K562 (cell line): ENCODE data around the gene CLIC5. TPM values are rescaled to one million over a fixed set of nuclear protein-coding genes. Genes with fewer than 3 reads are reported as not detected.

Source experiments
- ATAC-seq: fragments of 200-7000 bp; cut with Tn5 transposase; 3 replicates; pipeline ENCODE4 v1.9.1; 2020; ENCODE audit warnings: moderate library complexity
- BruUV-seq: library from RNA; stranded (reverse); fragments of 400-500 nt; replicated peaks from 2 replicates; lab custom pipeline; 2021; lab: Mats Ljungman, UMichigan
- CTCF ChIA-PET: fragments of 300-600 bp; formaldehyde crosslinking; extraction: SDS; loops from one replicate; lab custom pipeline; 2021; ENCODE audit warnings: low intra/inter-chr PET ratio; lab: Yijun Ruan, JAX
- POLR2A ChIA-PET: fragments of 300-600, 350-650 bp; sonication (Branson Sonifier 250); formaldehyde crosslinking; extraction: SDS; loops from one replicate; lab custom pipeline; 2021; ENCODE audit warnings: antibody characterized with exemption, inconsistent platforms; lab: Yijun Ruan, JAX
- DNase-seq, 4 experiments: peaks; one replicate each; pipeline versions ENCODE4 v3.0.0 to v3.0.0-alpha.2; 2011 to 2018; ENCODE audit warnings: low spot score in 3 of 4, mixed read lengths in 3 of 4; ENCODE audit errors: extremely low read depth in 1 of 4
- FAIRE-seq: peaks from 2 replicates; lab custom pipeline; 2011; peaks lifted over from hg19 to GRCh38; lab: Jason Lieb, UNC
- H2AFZ ChIP-seq: 2 replicates; pipeline ENCODE4 v1.6.0; 2011; ENCODE audit warnings: low read depth, low read length, control low read depth, inconsistent platforms
- H3K27ac ChIP-seq: fragments of 200-600 bp; 3 replicates; pipeline ENCODE4 v1.8.0; 2011; ENCODE audit warnings: low read depth, mild to moderate bottlenecking, control low read depth, inconsistent platforms, low read length, moderate library complexity, mixed read lengths; ENCODE audit errors: extremely low read depth
- H3K27me3 ChIP-seq, 2 experiments: fragments of 300-600 bp in 1 of 2; 2 replicates in 1 of 2; 3 replicates in 1 of 2; pipeline versions ENCODE4 v1.6.0 to v1.8.0; 2011; ENCODE audit warnings: inconsistent platforms in 2 of 2, low read length in 2 of 2, mild to moderate bottlenecking in 1 of 2, mixed read lengths in 1 of 2, moderate library complexity in 1 of 2; ENCODE audit not compliant: control insufficient read depth in 2 of 2, insufficient read depth in 2 of 2
- H3K36me3 ChIP-seq: fragments of 300-600 bp; 3 replicates; pipeline ENCODE4 v1.8.0; 2011; ENCODE audit warnings: mild to moderate bottlenecking, low read length, inconsistent platforms; ENCODE audit not compliant: control insufficient read depth, insufficient read depth
- H3K4me1 ChIP-seq, 2 experiments: fragments of 200-600 bp in 1 of 2; replicated peaks in 1 of 2; 2 replicates in 1 of 2; 3 replicates in 1 of 2; pipeline versions ENCODE4 v1.5.1 to v1.8.0; 2011; ENCODE audit warnings: inconsistent platforms in 2 of 2, low read length in 2 of 2, mild to moderate bottlenecking in 1 of 2, mixed read lengths in 1 of 2, moderate library complexity in 1 of 2; ENCODE audit not compliant: control insufficient read depth in 2 of 2, insufficient read depth in 2 of 2
- H3K4me2 ChIP-seq: 2 replicates; pipeline ENCODE4 v1.6.1; 2011; ENCODE audit warnings: low read length, control low read depth, inconsistent platforms, mixed read lengths; ENCODE audit not compliant: insufficient read depth
- H3K4me3 ChIP-seq: fragments of 200-600 bp; sonication (generic), shearing (Covaris generic); 2 replicates; pipeline ENCODE4 v1.5.1; 2016; ENCODE audit warnings: control low read depth, inconsistent platforms
- H3K79me2 ChIP-seq: fragments of 200-600 bp; 3 replicates; pipeline ENCODE4 v1.8.0; 2011; ENCODE audit warnings: low read length, inconsistent platforms; ENCODE audit not compliant: control insufficient read depth, insufficient read depth
- H3K9ac ChIP-seq, 2 experiments: 2 replicates each; pipeline versions ENCODE4 v1.6.0 to v1.6.1; 2011; ENCODE audit warnings: low read depth in 2 of 2, low read length in 2 of 2, control low read depth in 1 of 2, inconsistent platforms in 1 of 2, mild to moderate bottlenecking in 1 of 2, mixed read lengths in 1 of 2; ENCODE audit not compliant: insufficient read depth in 1 of 2
- H3K9me1 ChIP-seq: one replicate; pipeline ENCODE4 v1.6.0; 2011; ENCODE audit warnings: inconsistent platforms, mild to moderate bottlenecking, low read length, moderate library complexity; ENCODE audit not compliant: control insufficient read depth, insufficient read depth
- H3K9me3 ChIP-seq: replicated peaks from 2 replicates; pipeline ENCODE4 v1.5.1; 2011; ENCODE audit warnings: low read depth, low read length, inconsistent platforms; ENCODE audit not compliant: control insufficient read depth, insufficient read depth
- H4K20me1 ChIP-seq: replicated peaks from 2 replicates; pipeline ENCODE4 v1.6.1; 2011; ENCODE audit warnings: low read length, inconsistent platforms, mixed read lengths; ENCODE audit not compliant: control insufficient read depth, insufficient read depth
- BRF1 ChIP-seq: IDR thresholded peaks from 3 replicates; pipeline ENCODE4 v1.6.1; 2011; ENCODE audit warnings: borderline replicate concordance, mild to moderate bottlenecking; ENCODE audit not compliant: insufficient read length; ENCODE audit errors: extremely low read depth
- DIDO1 ChIP-seq: fragments of 450-650 bp; IDR thresholded peaks from 2 replicates; pipeline ENCODE4 v1.6.1; 2016; ENCODE audit warnings: low read depth, missing biosample characterization, missing genetic modification characterization
- ETS2 ChIP-seq: IDR thresholded peaks from 2 replicates; pipeline ENCODE4 v1.6.1; 2016; ENCODE audit warnings: borderline replicate concordance, missing genetic modification characterization, mild to moderate bottlenecking, moderate library complexity, missing compliant biosample characterization; ENCODE audit not compliant: poor library complexity, severe bottlenecking
- ETV5 ChIP-seq: sonication (generic); formaldehyde crosslinking; IDR thresholded peaks from 2 replicates; pipeline ENCODE4 v1.4.0; 2020; ENCODE audit warnings: low read depth, mild to moderate bottlenecking, missing genetic modification reagents
- HOXB6 ChIP-seq: fragments of 250-450 bp; sonication (Bioruptor Pico); IDR thresholded peaks from 2 replicates; pipeline ENCODE4 v1.5.1; 2022; ENCODE audit warnings: mild to moderate bottlenecking, borderline replicate concordance
- ILK ChIP-seq: fragments of 450-650 bp; IDR thresholded peaks from 2 replicates; pipeline ENCODE4 v1.6.1; 2016; ENCODE audit warnings: missing genetic modification characterization, low read depth, mild to moderate bottlenecking, missing compliant biosample characterization, moderate library complexity, borderline replicate concordance
- MIER1 ChIP-seq: fragments of 450-650 bp; IDR thresholded peaks from 2 replicates; pipeline ENCODE4 v1.6.1; 2016; ENCODE audit warnings: antibody characterized with exemption, mild to moderate bottlenecking, low read depth
- RBM34 ChIP-seq: fragments of 200-400 bp; formaldehyde crosslinking; IDR thresholded peaks from 2 replicates; pipeline ENCODE4 v1.6.1; 2018; ENCODE audit warnings: low read length, borderline replicate concordance; ENCODE audit not compliant: insufficient read depth
- RFX1 ChIP-seq: fragments of 450-650 bp; IDR thresholded peaks from 2 replicates; pipeline ENCODE4 v1.6.1; 2016; ENCODE audit warnings: mild to moderate bottlenecking, moderate library complexity
- SAFB ChIP-seq: fragments of 200-400 bp; formaldehyde crosslinking; IDR thresholded peaks from 2 replicates; pipeline ENCODE4 v1.6.1; 2017; ENCODE audit warnings: low read depth, low read length, borderline replicate concordance
- SAFB2 ChIP-seq: fragments of 200-400 bp; formaldehyde crosslinking; IDR thresholded peaks from 2 replicates; pipeline ENCODE4 v1.6.1; 2018; ENCODE audit warnings: borderline replicate concordance, low read length, low read depth, moderate library complexity; ENCODE audit not compliant: severe bottlenecking
- SMARCB1 ChIP-seq: IDR thresholded peaks from 2 replicates; pipeline ENCODE4 v1.6.1; 2011; ENCODE audit warnings: improper control_type of control experiment, low read depth; ENCODE audit not compliant: insufficient read length
- TCF7L2 ChIP-seq: fragments of 150-350 bp; IDR thresholded peaks from 2 replicates; pipeline ENCODE4 v1.6.1; 2016; ENCODE audit warnings: low read depth, mild to moderate bottlenecking, low read length, moderate library complexity
- TEAD1 ChIP-seq, 2 experiments: fragments of 450-650 bp in 1 of 2; sonication (generic) in 1 of 2; formaldehyde crosslinking; IDR thresholded peaks; 2 replicates each; pipeline versions ENCODE4 v1.4.0 to v1.8.0; 2020 to 2022; ENCODE audit warnings: mild to moderate bottlenecking in 2 of 2, missing genetic modification reagents in 1 of 2
- WGBS: fragments of 100-300 bp; shearing (Covaris generic); methylation state at CpG from one replicate; pipeline ENCODE4 v1.1.6; 2016; ENCODE audit warnings: low coverage, mixed read lengths; ENCODE audit not compliant: insufficient coverage; ENCODE audit errors: missing lambda C conversion rate; 5-methylcytosine and 5-hydroxymethylcytosine counted together
- in situ Hi-C: fragments of 300-500 bp; cut with MboI; formaldehyde crosslinking; loops from 4 replicates; pipeline ENCODE4 v1.15.0; 2018; ENCODE audit warnings: inconsistent platforms, mixed read lengths
- intact Hi-C: fragments of 100-400 bp; cut with micrococcal nuclease; formaldehyde crosslinking; loops from 2 replicates; pipeline ENCODE4 v1.14.2; 2022
- polyA plus RNA-seq, 8 experiments: library from polyadenylated mRNA; depleted of rRNA in 4 of 8; stranded (reverse) in 5 of 8; unstranded in 3 of 8; fragments of >200 nt; fragmentation: Nextera tagmentation in 2 of 8; fragmentation: Illumina TruSeq in 1 of 8; extraction: Ambion mirVana in 2 of 8; extraction: Trizol in 1 of 8; gene quantifications; 2 replicates each; pipeline versions ENCODE4 v1.2.1 to v1.2.3, GENCODE V29; 2011 to 2014; ENCODE audit warnings: inconsistent platforms in 1 of 8, missing spikeins in 1 of 8
- total RNA-seq, 7 experiments: library from RNA; depleted of rRNA in 6 of 7; stranded (reverse); fragments of >200 nt in 6 of 7; fragmentation: Illumina TruSeq in 2 of 7; extraction: Trizol in 2 of 7; gene quantifications; 2 replicates each; pipeline versions ENCODE4 v1.2.1 to v1.2.3, GENCODE V29; 2011 to 2021; ENCODE audit warnings: low replicate concordance in 1 of 7

The CLIC5 gene
- total and polyA plus RNA-seq, 9 of the 15 experiments (the other 6 are each of a cell fraction or from before 2014, with no cell fraction given) = 0.31 TPM; not detected in 8

DNA sequence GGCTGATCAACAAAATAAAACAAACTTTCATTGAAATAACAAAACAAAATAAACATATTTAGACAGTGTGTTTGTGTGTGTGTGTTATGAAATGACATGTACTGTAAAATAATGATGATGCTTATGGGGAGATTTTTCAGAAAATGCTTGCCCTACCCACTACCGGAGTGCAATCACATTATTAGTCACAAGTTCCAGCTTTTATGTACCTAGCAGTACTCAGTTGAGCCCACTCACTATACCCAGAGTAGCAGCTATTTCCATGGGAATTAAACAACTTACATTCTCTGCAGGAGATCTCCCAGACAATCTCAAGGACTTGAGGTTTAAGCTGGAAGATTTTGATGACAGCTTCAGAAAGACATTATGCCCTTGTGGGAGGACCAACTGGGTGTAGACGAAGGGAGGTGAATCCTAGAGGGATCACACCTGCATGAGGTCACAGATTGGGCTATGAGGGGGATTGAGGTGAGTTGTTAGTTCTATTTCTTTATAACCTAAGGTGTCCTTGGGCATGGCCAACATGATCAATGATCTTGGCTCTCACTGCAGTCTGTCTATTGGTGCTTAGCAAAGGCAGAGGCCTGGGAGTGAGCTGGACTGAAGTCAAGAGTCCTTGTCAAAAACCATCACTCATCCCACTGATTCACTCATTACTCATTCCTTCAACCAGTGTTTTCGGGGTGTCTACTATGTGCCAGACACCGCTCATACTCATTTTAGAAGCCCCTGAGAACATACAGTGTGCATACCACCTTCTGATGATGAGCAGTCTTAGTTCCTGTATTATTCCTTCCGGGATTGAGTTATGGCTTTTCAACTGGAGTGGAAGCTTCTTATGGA is 6.7 kb upstream of the CLIC5 start:
- Histone ChIP-seq H3K9me3 (no peaks in the 10 kb centered on the region), H3K9me1 (no peaks in the 10 kb centered on the region), H4K20me1 (no peaks in the 10 kb centered on the region), H3K79me2 (no peaks in the 10 kb centered on the region), H3K36me3 (no peaks in the 10 kb centered on the region), H3K4me2 (no peak overlapping the region), H3K9ac (no peak overlapping the region), H3K4me1 (no peaks in the 10 kb centered on the region), H2AFZ (no peak overlapping the region), H3K27me3 (no peaks in the 10 kb centered on the region; a peak in 1 of 5 replicates), H3K4me3 (no peak overlapping the region), H3K27ac (no peak overlapping the region)
- ChIA-PET CTCF (no interaction called here), POLR2A (interaction anchor here (0.5 kb wide), 1 partner anchor 376 kb away, joined by 3 read pairs; no protein-coding TSS in a partner anchor)
- WGBS = 0% methylated on average over 5 of the region's 5 CpGs
- no peak for TF ChIP-seq SMARCB1
- no peak for TF ChIP-seq BRF1
- no peak for TF ChIP-seq ILK
- no peak for TF ChIP-seq ETV5
- no peak for TF ChIP-seq MIER1
- TF ChIP-seq HOXB6 (CRISPR knock-in tag) = no peak
- TF ChIP-seq TEAD1 (CRISPR knock-in tag; IDR thresholded peaks at IDR 0.05) = no peak
- no peak for TF ChIP-seq DIDO1
- TF ChIP-seq ETS2 (tag) = no peak
- no peak for TF ChIP-seq SAFB
- TF ChIP-seq SAFB2 = no peak
- no peak for TF ChIP-seq RFX1
- TF ChIP-seq RBM34 = no peak
- no peak for TF ChIP-seq TCF7L2
- ATAC-seq (no peak), FAIRE-seq (no peak), DNase-seq (no peak)
- in situ Hi-C loops (no loop called here), intact Hi-C loops (no loop called here)
- no TSS peak for BruUV-seq
